ENCODE measurements around the gene COL4A2.

- peak in 1 of 2 donors; percentile 11 for TF ChIP-seq POLR2A (IDR thresholded peaks at IDR 0.05)
- TF ChIP-seq CTCF (IDR thresholded peaks at IDR 0.05 in 4 of 5, conservative IDR thresholded peaks at IDR 0.05 in 1 of 5): no peak
Measured at GRCh38 chr13:110312339-110313031, 5.4 kb downstream of the COL4A2 start.
